ENCODE measurements around the gene GOLGA2. TPM values are rescaled to one million over a fixed set of nuclear protein-coding genes. Genes with fewer than 3 reads are reported as not detected.

The GOLGA2 gene
- total and polyA plus RNA-seq, 2 of the 13 experiments (the other 11 are each of a cell fraction or from before 2014, with no cell fraction given) = 45.3 to 45.8 TPM

- in situ Hi-C loops (cut with HindIII; ENCODE audit: extremely low pct_ligation_motif_present, low pct_unique_long_range_greater_than_20kb) = no loop called here
- POLR2A ChIA-PET = interaction anchor here (0.9 to 1.1 kb wide), 2 partner anchors 25 to 54 kb away, joined by 3 to 4 read pairs; partner anchors contain the start of genes GOLGA2 and SWI5
- no peaks in the 10 kb centered on the region for H3K79me2 ChIP-seq (ENCODE audit: insufficient read depth, low read length)
- no peaks in the 10 kb centered on the region for H4K20me1 ChIP-seq (ENCODE audit: insufficient read depth, low read length)
- no peak overlapping the region for H3K4me3 ChIP-seq (replicated peaks in 1 of 3; ENCODE audit: insufficient read depth in 1 of 3, low read depth in 2 of 3, low read length in 3 of 3)
- H3K4me2 ChIP-seq (ENCODE audit: low read depth, low read length) = no peak overlapping the region
- intact Hi-C loops (cut with micrococcal nuclease; ENCODE audit: unreplicated experiment) = no loop called here
- no peak for DNase-seq (ENCODE audit: low spot score)
- no peak for ATAC-seq
- peaks cover 35% of the 10 kb centered on the region for H3K4me1 ChIP-seq (ENCODE audit: insufficient read depth, low read length)
- 61% methylated on average over 16 of the region's 43 CpGs for WGBS (ENCODE audit: low lambda C conversion rate)
- no peak for FAIRE-seq
- no peaks in the 10 kb centered on the region for H3K36me3 ChIP-seq (replicated peaks in 1 of 2; ENCODE audit: control insufficient read depth in 1 of 2, insufficient read depth in 2 of 2, low read length in 2 of 2)
- no peak overlapping the region for H2AFZ ChIP-seq (ENCODE audit: low read length)
- no peaks in the 10 kb centered on the region for H3K9me3 ChIP-seq (ENCODE audit: low read length)
- no peak overlapping the region for H3K27ac ChIP-seq (ENCODE audit: extremely low read length, insufficient read depth, low read length)
- CTCF ChIA-PET (ENCODE audit: low intra/inter-chr PET ratio, low total read pairs) = no interaction called here
- H3K27me3 ChIP-seq (ENCODE audit: control insufficient read depth in 1 of 2, insufficient read depth in 2 of 2, low read length in 2 of 2) = no peaks in the 10 kb centered on the region; a peak in 1 of 5 replicates
- no TSS peak for BruUV-seq (replicated peaks)
- no peak overlapping the region for H3K9ac ChIP-seq (ENCODE audit: insufficient read depth, low read depth, low read length)
- TF ChIP-seq ZSCAN22 (CRISPR knock-in tag; IDR thresholded peaks at IDR 0.05) (no peak), HNRNPL (IDR thresholded peaks at IDR 0.05; ENCODE audit: low read depth, low read length) (no peak), ZNF468 (CRISPR knock-in tag; IDR thresholded peaks at IDR 0.05) (no peak), TGIF2 (CRISPR knock-in tag; IDR thresholded peaks at IDR 0.05) (no peak), HMG20A (CRISPR knock-in tag; IDR thresholded peaks at IDR 0.05; ENCODE audit: borderline replicate concordance) (no peak), MATR3 (CRISPR knock-in tag; IDR thresholded peaks at IDR 0.05) (no peak), GPBP1L1 (CRISPR knock-in tag; IDR thresholded peaks at IDR 0.05) (no peak)
- TF ChIP-seq, protein P1, sequence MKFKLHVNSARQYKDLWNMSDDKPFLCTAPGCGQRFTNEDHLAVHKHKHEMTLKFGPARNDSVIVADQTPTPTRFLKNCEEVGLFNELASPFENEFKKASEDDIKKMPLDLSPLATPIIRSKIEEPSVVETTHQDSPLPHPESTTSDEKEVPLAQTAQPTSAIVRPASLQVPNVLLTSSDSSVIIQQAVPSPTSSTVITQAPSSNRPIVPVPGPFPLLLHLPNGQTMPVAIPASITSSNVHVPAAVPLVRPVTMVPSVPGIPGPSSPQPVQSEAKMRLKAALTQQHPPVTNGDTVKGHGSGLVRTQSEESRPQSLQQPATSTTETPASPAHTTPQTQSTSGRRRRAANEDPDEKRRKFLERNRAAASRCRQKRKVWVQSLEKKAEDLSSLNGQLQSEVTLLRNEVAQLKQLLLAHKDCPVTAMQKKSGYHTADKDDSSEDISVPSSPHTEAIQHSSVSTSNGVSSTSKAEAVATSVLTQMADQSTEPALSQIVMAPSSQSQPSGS (CRISPR knock-in tag; IDR thresholded peaks at IDR 0.05) = no peak
- TF ChIP-seq, protein P2, sequence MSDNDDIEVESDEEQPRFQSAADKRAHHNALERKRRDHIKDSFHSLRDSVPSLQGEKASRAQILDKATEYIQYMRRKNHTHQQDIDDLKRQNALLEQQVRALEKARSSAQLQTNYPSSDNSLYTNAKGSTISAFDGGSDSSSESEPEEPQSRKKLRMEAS (IDR thresholded peaks at IDR 0.05) = no peak
- TF ChIP-seq, protein P3, sequence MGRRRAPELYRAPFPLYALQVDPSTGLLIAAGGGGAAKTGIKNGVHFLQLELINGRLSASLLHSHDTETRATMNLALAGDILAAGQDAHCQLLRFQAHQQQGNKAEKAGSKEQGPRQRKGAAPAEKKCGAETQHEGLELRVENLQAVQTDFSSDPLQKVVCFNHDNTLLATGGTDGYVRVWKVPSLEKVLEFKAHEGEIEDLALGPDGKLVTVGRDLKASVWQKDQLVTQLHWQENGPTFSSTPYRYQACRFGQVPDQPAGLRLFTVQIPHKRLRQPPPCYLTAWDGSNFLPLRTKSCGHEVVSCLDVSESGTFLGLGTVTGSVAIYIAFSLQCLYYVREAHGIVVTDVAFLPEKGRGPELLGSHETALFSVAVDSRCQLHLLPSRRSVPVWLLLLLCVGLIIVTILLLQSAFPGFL (CRISPR knock-in tag; IDR thresholded peaks at IDR 0.05) = no peak
- TF ChIP-seq, protein P4, sequence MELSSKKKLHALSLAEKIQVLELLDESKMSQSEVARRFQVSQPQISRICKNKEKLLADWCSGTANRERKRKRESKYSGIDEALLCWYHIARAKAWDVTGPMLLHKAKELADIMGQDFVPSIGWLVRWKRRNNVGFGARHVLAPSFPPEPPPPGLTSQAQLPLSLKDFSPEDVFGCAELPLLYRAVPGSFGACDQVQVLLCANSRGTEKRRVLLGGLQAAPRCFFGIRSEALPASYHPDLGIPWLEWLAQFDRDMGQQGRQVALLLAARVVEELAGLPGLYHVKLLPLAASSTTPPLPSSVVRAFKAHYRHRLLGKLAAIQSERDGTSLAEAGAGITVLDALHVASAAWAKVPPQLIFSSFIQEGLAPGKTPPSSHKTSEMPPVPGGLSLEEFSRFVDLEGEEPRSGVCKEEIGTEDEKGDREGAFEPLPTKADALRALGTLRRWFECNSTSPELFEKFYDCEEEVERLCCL (CRISPR knock-in tag; IDR thresholded peaks at IDR 0.05; ENCODE audit: borderline replicate concordance) = no peak
- TF ChIP-seq, protein P5, sequence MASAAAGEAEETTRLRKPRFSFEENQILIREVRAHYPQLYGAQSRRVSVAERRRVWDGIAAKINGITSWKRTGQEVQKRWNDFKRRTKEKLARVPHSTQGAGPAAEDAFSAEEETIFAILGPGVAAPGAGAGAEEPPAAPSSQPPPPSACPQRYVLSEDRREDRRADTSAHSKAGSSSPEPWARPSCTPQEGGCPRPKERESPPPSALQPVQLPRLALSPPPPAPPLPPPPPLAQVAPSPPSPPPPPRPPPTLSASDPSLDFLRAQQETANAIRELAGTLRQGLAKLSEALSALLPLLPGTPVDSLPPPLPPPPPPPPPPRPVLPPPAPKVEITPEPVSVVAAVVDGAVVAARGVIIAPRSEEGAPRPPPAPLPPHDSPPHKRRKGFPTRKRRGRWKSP (CRISPR knock-in tag; IDR thresholded peaks at IDR 0.05) = no peak
- TF ChIP-seq, protein P6, sequence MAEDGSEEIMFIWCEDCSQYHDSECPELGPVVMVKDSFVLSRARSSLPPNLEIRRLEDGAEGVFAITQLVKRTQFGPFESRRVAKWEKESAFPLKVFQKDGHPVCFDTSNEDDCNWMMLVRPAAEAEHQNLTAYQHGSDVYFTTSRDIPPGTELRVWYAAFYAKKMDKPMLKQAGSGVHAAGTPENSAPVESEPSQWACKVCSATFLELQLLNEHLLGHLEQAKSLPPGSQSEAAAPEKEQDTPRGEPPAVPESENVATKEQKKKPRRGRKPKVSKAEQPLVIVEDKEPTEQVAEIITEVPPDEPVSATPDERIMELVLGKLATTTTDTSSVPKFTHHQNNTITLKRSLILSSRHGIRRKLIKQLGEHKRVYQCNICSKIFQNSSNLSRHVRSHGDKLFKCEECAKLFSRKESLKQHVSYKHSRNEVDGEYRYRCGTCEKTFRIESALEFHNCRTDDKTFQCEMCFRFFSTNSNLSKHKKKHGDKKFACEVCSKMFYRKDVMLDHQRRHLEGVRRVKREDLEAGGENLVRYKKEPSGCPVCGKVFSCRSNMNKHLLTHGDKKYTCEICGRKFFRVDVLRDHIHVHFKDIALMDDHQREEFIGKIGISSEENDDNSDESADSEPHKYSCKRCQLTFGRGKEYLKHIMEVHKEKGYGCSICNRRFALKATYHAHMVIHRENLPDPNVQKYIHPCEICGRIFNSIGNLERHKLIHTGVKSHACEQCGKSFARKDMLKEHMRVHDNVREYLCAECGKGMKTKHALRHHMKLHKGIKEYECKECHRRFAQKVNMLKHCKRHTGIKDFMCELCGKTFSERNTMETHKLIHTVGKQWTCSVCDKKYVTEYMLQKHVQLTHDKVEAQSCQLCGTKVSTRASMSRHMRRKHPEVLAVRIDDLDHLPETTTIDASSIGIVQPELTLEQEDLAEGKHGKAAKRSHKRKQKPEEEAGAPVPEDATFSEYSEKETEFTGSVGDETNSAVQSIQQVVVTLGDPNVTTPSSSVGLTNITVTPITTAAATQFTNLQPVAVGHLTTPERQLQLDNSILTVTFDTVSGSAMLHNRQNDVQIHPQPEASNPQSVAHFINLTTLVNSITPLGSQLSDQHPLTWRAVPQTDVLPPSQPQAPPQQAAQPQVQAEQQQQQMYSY (CRISPR knock-in tag; IDR thresholded peaks at IDR 0.05) = no peak
Observed at GRCh38 chr9:128250839-128251731, 24.7 kb downstream of the GOLGA2 start.

All from HepG2 (cell line).